Heart left ventricle (tissue), 16 donors: ENCODE data around the gene RNF169. TPM values are rescaled to one million over a fixed set of nuclear protein-coding genes. Genes with fewer than 3 reads are reported as not detected.
A peak's percentile ranks its signal among the peaks of the same experiment; 100 is the strongest.

ENCODE experiments used
- ATAC-seq, 4 donors: fragments of 200-7000 bp; cut with Tn5 transposase; one replicate each; pipeline ENCODE4 v1.9.1; 2020 to 2022; ENCODE audit warnings: moderate library complexity in 4 of 4, mild to moderate bottlenecking in 3 of 4, moderate number of reproducible peaks in 1 of 4
- DNase-seq, 5 donors: peaks; one replicate each; pipeline ENCODE4 v3.0.0-alpha.2; 2020
- H3K27ac ChIP-seq, 12 donors: fragments of 200-600 bp; sonication (generic) in 4 of 12; one replicate each; pipeline versions ENCODE4 v1.5.0 to v1.8.0; 2016 to 2022; ENCODE audit warnings: mild to moderate bottlenecking in 2 of 12
- H3K27me3 ChIP-seq, 9 donors: fragments of 200-600 bp; sonication (generic) in 2 of 9; one replicate each; pipeline versions ENCODE4 v1.5.1 to v1.8.0; 2016 to 2022; ENCODE audit warnings: mild to moderate bottlenecking in 3 of 9
- H3K36me3 ChIP-seq, 9 donors: fragments of 200-600 bp; sonication (generic) in 2 of 9; one replicate each; pipeline versions ENCODE4 v1.5.0 to v1.8.0; 2018 to 2022; ENCODE audit warnings: mild to moderate bottlenecking in 2 of 9
- H3K4me1 ChIP-seq, 12 donors: fragments of 200-600 bp; sonication (generic) in 4 of 12; one replicate each; pipeline versions ENCODE4 v1.5.0 to v1.8.0; 2016 to 2022; ENCODE audit warnings: mild to moderate bottlenecking in 3 of 12
- H3K4me3 ChIP-seq, 12 donors: fragments of 200-600 bp; sonication (generic) in 4 of 12; one replicate each; pipeline versions ENCODE4 v1.5.0 to v1.8.0; 2017 to 2022; ENCODE audit warnings: mild to moderate bottlenecking in 9 of 12, moderate library complexity in 4 of 12
- H3K9me3 ChIP-seq, 12 donors: fragments of 200-600 bp; sonication (generic) in 4 of 12; one replicate each; pipeline versions ENCODE4 v1.5.0 to v1.8.0; 2016 to 2022; ENCODE audit warnings: mild to moderate bottlenecking in 1 of 12
- POLR2A ChIP-seq, 2 donors: fragments of 450-650 bp; IDR thresholded peaks; one replicate each; pipeline ENCODE4 v1.6.1; 2017; ENCODE audit warnings: antibody characterized with exemption in 2 of 2, mild to moderate bottlenecking in 2 of 2, moderate library complexity in 2 of 2
- WGBS, 4 donors: extraction: QIAGEN DNeasy Blood & Tissue Kit in 2 of 4; methylation state at CpG; one replicate each; pipeline versions ENCODE4 v1.1.5 to v1.1.7; 2013 to 2018; 5-methylcytosine and 5-hydroxymethylcytosine counted together
- intact Hi-C, 10 donors: fragments of 100-400 bp; cut with DNase I; formaldehyde crosslinking; loops; one replicate each; pipeline versions ENCODE4 v1.11.1 to v1.14.2; 2022
- polyA plus RNA-seq, 2 donors: library from polyadenylated mRNA; stranded (reverse); fragments of 200-250 nt; gene quantifications; one replicate each; pipeline ENCODE4 v1.2.3, GENCODE V29; 2013
- total RNA-seq, 9 donors: library from RNA; depleted of rRNA in 2 of 9; stranded (reverse); fragments of >200 nt in 2 of 9; fragmentation: NEBNext Ultra II Directional in 3 of 9; extraction: Animal tissue kit (Norgen Biotek cat#: 25700) in 3 of 9; gene quantifications; one replicate each; pipeline versions ENCODE4 v1.1.0 to v1.2.4, GENCODE V29; 2016 to 2023
- TF ChIP-seq, protein P1 (sequence below), 12 donors: fragments of 200-600 bp; sonication (generic) in 4 of 12; IDR thresholded peaks; one replicate each; pipeline versions ENCODE4 v1.5.0 to v1.8.0; 2018 to 2022; ENCODE audit warnings: antibody characterized with exemption in 12 of 12, mild to moderate bottlenecking in 5 of 12
- donor health status: ischemic (EF 13 %, LVEDD 7.1; RV severe dilation, severe dysfunction).
- donor health status: healthy with polysubstance abuse.
- donor health status: DM: no; HTN: yes; CAD: no.
- donor health status: DM: no; HTN: no; CAD: no.
- donor health status: ischemic (EF 25% LVEDD 6.9; RV normal size, moderate dysfunction).
- donor health status: ischemic (EF 25% LVEDD 5.7; RV mildly dilated, moderate dysfunction).
- donor health status: healthy.
- donor health status: DM: yes; HTN: yes; CAD: no.
- donor health status: ischemic (EF 35%, LVEDD 5.7; RV mildly dilated, moderate dysfunction).
- donor health status: nonischemic (EF 11% LVEDD 7.7; RV severe dilation, severe dysfunction).
- donor health status: DM: yes; HTN: yes; CAD: no.
- donor health status: PGD.
- donor health status: ischemic (EF 29% LVEDD 5.4; RV normal size, mild dysfunction).
- donor health status: nonischemic (EF 23%, LVEDD 6.1; RV moderate dilation, normal function).

RNF169 gene
- total and polyA plus RNA-seq, 11 donors = 1.6 to 16.1 (median 10.7) TPM

DNA sequence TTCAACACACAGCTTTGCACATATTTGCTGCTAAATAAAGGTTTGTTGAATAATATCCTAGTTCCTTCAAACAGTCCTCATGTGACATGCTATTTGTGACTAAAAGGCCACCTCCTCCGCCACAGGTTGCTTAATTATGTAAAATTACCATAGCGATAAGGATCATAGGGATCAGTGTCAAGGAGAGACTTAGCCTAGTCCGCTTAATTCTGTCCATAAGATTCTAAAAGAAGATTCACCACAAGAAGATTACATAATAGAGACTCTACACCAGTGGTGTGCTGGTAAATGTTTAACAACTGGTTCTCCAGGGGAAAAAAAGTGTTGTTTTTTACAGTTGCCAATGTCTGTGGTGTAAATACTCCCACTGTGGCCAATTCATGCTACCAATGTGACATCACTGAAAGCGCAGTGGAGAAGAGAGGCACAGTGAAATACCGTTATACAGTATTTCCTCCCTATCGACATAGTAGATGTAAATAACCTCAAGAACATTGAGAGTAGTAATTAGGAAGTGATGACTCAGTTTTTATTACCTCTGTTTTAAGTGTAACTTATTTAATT lies 13.2 kb upstream of the RNF169 start:
- intact Hi-C loops = loop anchor here in 2 of 10 donors (5.0 to 10.0 kb wide), 2 partner anchors 33 to 481 kb away; no protein-coding TSS in a partner anchor
- TF ChIP-seq, protein P1, sequence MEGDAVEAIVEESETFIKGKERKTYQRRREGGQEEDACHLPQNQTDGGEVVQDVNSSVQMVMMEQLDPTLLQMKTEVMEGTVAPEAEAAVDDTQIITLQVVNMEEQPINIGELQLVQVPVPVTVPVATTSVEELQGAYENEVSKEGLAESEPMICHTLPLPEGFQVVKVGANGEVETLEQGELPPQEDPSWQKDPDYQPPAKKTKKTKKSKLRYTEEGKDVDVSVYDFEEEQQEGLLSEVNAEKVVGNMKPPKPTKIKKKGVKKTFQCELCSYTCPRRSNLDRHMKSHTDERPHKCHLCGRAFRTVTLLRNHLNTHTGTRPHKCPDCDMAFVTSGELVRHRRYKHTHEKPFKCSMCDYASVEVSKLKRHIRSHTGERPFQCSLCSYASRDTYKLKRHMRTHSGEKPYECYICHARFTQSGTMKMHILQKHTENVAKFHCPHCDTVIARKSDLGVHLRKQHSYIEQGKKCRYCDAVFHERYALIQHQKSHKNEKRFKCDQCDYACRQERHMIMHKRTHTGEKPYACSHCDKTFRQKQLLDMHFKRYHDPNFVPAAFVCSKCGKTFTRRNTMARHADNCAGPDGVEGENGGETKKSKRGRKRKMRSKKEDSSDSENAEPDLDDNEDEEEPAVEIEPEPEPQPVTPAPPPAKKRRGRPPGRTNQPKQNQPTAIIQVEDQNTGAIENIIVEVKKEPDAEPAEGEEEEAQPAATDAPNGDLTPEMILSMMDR (IDR thresholded peaks at IDR 0.05) = no peak
- TF ChIP-seq POLR2A (IDR thresholded peaks at IDR 0.05) = no peak

DNA sequence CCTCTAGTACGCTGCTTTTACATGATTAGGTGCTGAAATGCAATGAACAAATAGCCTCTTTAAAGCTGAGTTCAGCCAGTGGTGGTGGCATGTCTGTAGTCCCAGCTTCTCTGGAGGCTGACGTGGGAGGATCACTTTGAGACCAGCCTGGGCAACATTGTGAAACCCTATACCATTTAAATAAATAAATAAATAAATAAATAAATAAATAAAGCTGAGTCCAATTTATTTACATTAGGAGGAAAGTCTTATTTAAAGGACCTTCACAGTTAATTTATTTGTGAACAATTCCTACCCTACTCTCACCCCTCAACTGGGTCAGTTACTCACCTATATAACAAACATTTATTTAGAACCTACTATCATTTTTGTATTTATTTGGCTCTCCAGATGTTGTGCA lies 12.6 kb upstream of the RNF169 start:
- DNase-seq (no peak), ATAC-seq (no peak)
- no peak for TF ChIP-seq POLR2A (IDR thresholded peaks at IDR 0.05)
- TF ChIP-seq, protein P1 (IDR thresholded peaks at IDR 0.05) = no peak
- H3K4me1 ChIP-seq = peaks cover 0 to 10% (median 4%) of the 10 kb centered on the region in 12 donors
- no peaks in the 10 kb centered on the region for H3K36me3 ChIP-seq
- intact Hi-C loops = loop anchor here in 2 of 10 donors (5.0 to 10.0 kb wide), 2 partner anchors 34 to 481 kb away; no protein-coding TSS in a partner anchor
- H3K27ac ChIP-seq = no peak overlapping the region
- peaks cover 4 to 37% (median 18%) of the 10 kb centered on the region in 9 donors for H3K27me3 ChIP-seq
- no peak overlapping the region for H3K4me3 ChIP-seq
- H3K9me3 ChIP-seq = no peaks in the 10 kb centered on the region
- 86 to 94% (median 90%) methylated on average over 2 of the region's 2 CpGs for WGBS, 4 donors

More for the DNA sequence above, 13.2 kb upstream of the RNF169 start:
- DNase-seq = no peak
- ATAC-seq = no peak
- peaks cover 4 to 43% (median 21%) of the 10 kb centered on the region in 9 donors for H3K27me3 ChIP-seq
- H3K36me3 ChIP-seq = no peaks in the 10 kb centered on the region
- H3K4me3 ChIP-seq = no peak overlapping the region
- no peak overlapping the region for H3K27ac ChIP-seq
- no peaks in the 10 kb centered on the region for H3K9me3 ChIP-seq
- H3K4me1 ChIP-seq = peaks cover 0 to 10% (median 4%) of the 10 kb centered on the region in 12 donors
- WGBS, 4 donors = 86 to 88% (median 87%) methylated on average over 6 of the region's 6 CpGs

DNA sequence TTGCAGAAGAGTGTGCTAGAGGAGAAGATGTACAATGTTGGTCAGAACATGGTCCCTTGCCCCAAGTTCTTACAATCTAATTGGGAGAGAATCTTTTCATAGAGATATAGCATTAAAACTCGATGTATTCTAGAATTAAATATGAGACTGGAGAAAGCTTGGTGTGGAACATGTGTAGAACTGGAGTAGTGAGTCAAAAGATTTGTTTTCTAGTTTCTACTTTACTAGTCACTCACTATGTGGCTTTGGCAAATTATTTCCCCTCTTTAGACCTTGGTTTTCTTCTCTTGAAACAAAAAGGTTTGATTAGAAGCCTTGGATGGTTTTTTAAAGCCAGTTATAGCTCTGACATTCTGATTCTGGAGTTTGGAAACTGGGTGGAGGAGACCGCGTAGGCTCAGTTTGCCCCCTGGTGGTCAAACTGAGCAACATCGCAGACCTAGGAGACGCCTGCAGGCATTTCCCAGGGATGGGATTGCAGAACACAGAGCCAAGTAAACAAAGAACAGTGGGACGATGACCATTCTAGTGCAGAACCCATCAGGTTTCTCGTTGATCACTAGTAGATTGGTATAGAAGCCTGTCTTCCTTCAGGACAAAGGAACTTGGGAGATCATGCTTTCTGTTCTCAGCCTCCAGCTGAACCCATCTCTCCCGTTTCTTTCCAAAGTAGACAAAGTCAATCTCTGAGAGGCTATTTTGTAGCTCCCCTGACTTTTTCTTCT lies 8.9 kb upstream of the RNF169 start:
- peaks cover 0 to 7% (median 0%) of the 10 kb centered on the region in 9 donors for H3K27me3 ChIP-seq
- peaks cover 0 to 6% (median 0%) of the 10 kb centered on the region in 12 donors for H3K4me1 ChIP-seq
- no peaks in the 10 kb centered on the region for H3K9me3 ChIP-seq
- 22 to 25% (median 23%) methylated on average over 8 of the region's 8 CpGs for WGBS, 4 donors
- H3K4me3 ChIP-seq = no peak overlapping the region
- no peak overlapping the region for H3K27ac ChIP-seq
- TF ChIP-seq, protein P1 (IDR thresholded peaks at IDR 0.05) = peak; percentile 81 to 93 (median 90)
- no peak for TF ChIP-seq POLR2A (IDR thresholded peaks at IDR 0.05)
- intact Hi-C loops = loop anchor here in 4 of 10 donors (1.0 to 10.0 kb wide), 4 partner anchors 37 to 485 kb away; no protein-coding TSS in a partner anchor
- peak in 2 of 5 donors; percentile 47 to 58 for DNase-seq
- H3K36me3 ChIP-seq = no peaks in the 10 kb centered on the region
- peak; percentile 79 to 91 (median 88) for ATAC-seq

DNA sequence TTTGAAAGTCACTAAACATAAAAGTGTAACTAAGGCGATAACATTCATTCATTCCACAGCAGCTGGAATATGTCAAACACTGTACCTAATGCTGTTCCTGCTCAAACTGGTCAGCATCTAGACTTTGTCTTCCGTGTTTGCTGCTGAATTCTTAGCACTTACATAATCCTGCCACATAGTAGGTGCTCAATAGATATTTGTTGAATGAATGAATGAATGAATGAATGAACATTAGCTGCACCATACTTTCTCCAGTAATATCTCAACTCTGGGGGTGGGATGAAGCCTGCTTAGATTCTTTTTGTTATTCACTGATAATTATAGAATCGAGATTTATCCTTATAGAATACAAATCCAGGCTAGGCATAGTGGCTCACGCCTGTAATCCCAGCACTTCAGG lies 6.6 kb upstream of the RNF169 start:
- no peaks in the 10 kb centered on the region for H3K9me3 ChIP-seq
- H3K27ac ChIP-seq = no peak overlapping the region
- 82 to 90% (median 87%) methylated on average over 4 of the region's 4 CpGs for WGBS, 4 donors
- ATAC-seq (no peak), DNase-seq (no peak)
- H3K4me3 ChIP-seq = no peak overlapping the region
- TF ChIP-seq POLR2A (IDR thresholded peaks at IDR 0.05) = no peak
- no peaks in the 10 kb centered on the region for H3K36me3 ChIP-seq
- H3K4me1 ChIP-seq = peaks cover 0 to 6% (median 0%) of the 10 kb centered on the region in 12 donors
- peaks cover 0 to under 1% (median 0%) of the 10 kb centered on the region in 9 donors for H3K27me3 ChIP-seq
- intact Hi-C loops = loop anchor here in 1 of 10 donors (5.0 kb wide), 1 partner anchor 120 kb away; no protein-coding TSS in a partner anchor
